ENCODE data around the gene ZSWIM5.
A peak's percentile ranks its signal among the peaks of the same experiment; 100 is the strongest.
"Not testable (repeated sequence)": the region's sequence is repeated elsewhere in the genome, so short reads cannot be mapped to it uniquely, and the experiment has no call there.

ZSWIM5 gene

GRCh38 chr1:45001011-45001481, 205.4 kb downstream of the ZSWIM5 start:
- DNase-seq: no peak

GRCh38 chr1:44999232-44999631, 207.2 kb downstream of the ZSWIM5 start:
- no peak for DNase-seq

GRCh38 chr1:44995467-44996238, 210.8 kb downstream of the ZSWIM5 start:
- DNase-seq: no peak

- DNase-seq: peak; percentile 43
Measured at GRCh38 chr1:44994309-44994898, 212.0 kb downstream of the ZSWIM5 start.

- no peak for DNase-seq
Measured at GRCh38 chr1:44988531-44989156, 217.8 kb downstream of the ZSWIM5 start.

- DNase-seq: no peak
Measured at GRCh38 chr1:44985747-44986359, 220.6 kb downstream of the ZSWIM5 start.

GRCh38 chr1:44977372-44977771, 229.0 kb downstream of the ZSWIM5 start:
- not testable (repeated sequence) for DNase-seq

- no peak for DNase-seq
Measured at GRCh38 chr1:44976252-44976651, 230.2 kb downstream of the ZSWIM5 start.

- DNase-seq: no peak
Measured at GRCh38 chr1:44973645-44974044, 232.8 kb downstream of the ZSWIM5 start.

GRCh38 chr1:44970317-44970716, 236.1 kb downstream of the ZSWIM5 start:
- DNase-seq: no peak

Data from right hindlimb (tissue), 1 donor.